Mesendoderm (in vitro differentiated cells): ENCODE results near the gene FAM53B.

Source experiments
- DNase-seq: peaks from one replicate; pipeline ENCODE4 v3.0.0; 2013
- H2AK5ac ChIP-seq: 2 replicates; pipeline ENCODE4 v1.6.1; 2013; ENCODE audit warnings: low read length, inconsistent platforms
- H2BK120ac ChIP-seq: 2 replicates; pipeline ENCODE4 v1.6.1; 2013; ENCODE audit warnings: low read depth, mild to moderate bottlenecking, low read length, moderate library complexity, mixed read lengths
- H2BK15ac ChIP-seq: replicated peaks from 2 replicates; pipeline ENCODE4 v1.6.1; 2013; ENCODE audit warnings: low read depth, mild to moderate bottlenecking, moderate library complexity
- H2BK5ac ChIP-seq: 2 replicates; pipeline ENCODE4 v1.6.1; 2013; ENCODE audit warnings: low read length, inconsistent platforms
- H3K18ac ChIP-seq: 2 replicates; pipeline ENCODE4 v1.6.1; 2013; ENCODE audit warnings: mild to moderate bottlenecking, low read length, mixed read lengths
- H3K23ac ChIP-seq: one replicate; pipeline ENCODE4 v1.6.1; 2013; ENCODE audit warnings: low read length
- H3K27ac ChIP-seq: 2 replicates; pipeline ENCODE4 v1.5.1; 2013; ENCODE audit warnings: low read depth, mild to moderate bottlenecking, inconsistent platforms, low read length, moderate library complexity
- H3K27me3 ChIP-seq: 2 replicates; pipeline ENCODE4 v1.6.1; 2013; ENCODE audit warnings: low read length, control low read depth, mild to moderate bottlenecking, inconsistent platforms; ENCODE audit not compliant: insufficient read depth, poor library complexity
- H3K36me3 ChIP-seq: 2 replicates; pipeline ENCODE4 v1.6.1; 2013; ENCODE audit warnings: low read length, inconsistent platforms; ENCODE audit not compliant: control insufficient read depth, insufficient read depth
- H3K4ac ChIP-seq: one replicate; pipeline ENCODE4 v1.6.1; 2013; ENCODE audit warnings: low read depth, mild to moderate bottlenecking, low read length, moderate library complexity
- H3K4me1 ChIP-seq: 2 replicates; pipeline ENCODE4 v1.6.1; 2013; ENCODE audit warnings: low read depth, low read length, inconsistent platforms; ENCODE audit not compliant: control insufficient read depth
- H3K4me2 ChIP-seq: 2 replicates; pipeline ENCODE4 v1.6.1; 2013; ENCODE audit warnings: low read length
- H3K4me3 ChIP-seq: 2 replicates; pipeline ENCODE4 v1.5.1; 2013; ENCODE audit warnings: mild to moderate bottlenecking, low read length
- H3K56ac ChIP-seq: one replicate; pipeline ENCODE4 v1.6.1; 2013; ENCODE audit warnings: low read length
- H3K79me1 ChIP-seq: 2 replicates; pipeline ENCODE4 v1.6.1; 2013; ENCODE audit warnings: low read length, inconsistent platforms
- H3K79me2 ChIP-seq: 2 replicates; pipeline ENCODE4 v1.6.1; 2013; ENCODE audit warnings: mild to moderate bottlenecking, low read length; ENCODE audit not compliant: control insufficient read depth, insufficient read depth
- H3K9ac ChIP-seq: 2 replicates; pipeline ENCODE4 v1.6.1; 2013; ENCODE audit warnings: low read length, inconsistent platforms
- H4K5ac ChIP-seq: one replicate; pipeline ENCODE4 v1.6.1; 2013; ENCODE audit warnings: low read length
- H4K8ac ChIP-seq: one replicate; pipeline ENCODE4 v1.6.1; 2013; ENCODE audit warnings: low read depth, mild to moderate bottlenecking, control low read depth, low read length, moderate library complexity
- WGBS: extraction: QIAGEN DNeasy Blood & Tissue Kit; methylation state at CpG from one replicate; pipeline ENCODE4 v1.1.7; 2013; ENCODE audit warnings: low lambda C conversion rate, missing lambda C conversion rate; ENCODE audit not compliant: insufficient coverage; ENCODE audit errors: extremely low coverage; 5-methylcytosine and 5-hydroxymethylcytosine counted together

Gene FAM53B

DNA sequence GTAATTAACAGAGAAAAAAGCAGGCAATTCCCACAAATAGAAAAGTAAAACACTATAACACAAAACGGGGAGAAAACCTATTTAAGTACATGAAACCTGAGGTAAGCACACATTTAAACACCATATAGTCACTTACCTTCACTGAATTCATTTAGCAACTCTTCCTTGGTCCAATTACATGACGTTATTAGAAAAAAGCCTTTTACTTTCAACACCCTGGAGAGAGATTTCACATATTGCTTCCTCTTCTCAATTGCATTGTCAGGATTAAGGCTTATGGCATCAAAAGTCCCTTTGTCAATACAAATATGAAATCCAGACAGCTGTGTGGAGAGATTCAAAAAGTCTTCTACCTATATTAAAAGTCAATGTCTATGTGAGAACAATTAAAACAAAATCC lies 21.1 kb upstream of the FAM53B start:
- no peak for DNase-seq
- WGBS = no CpG with 5 or more reads among the region's 2 CpGs
- Histone ChIP-seq H3K4me3 (no peak overlapping the region), H3K4me1 (no peaks in the 10 kb centered on the region), H3K36me3 (peaks cover under 1% of the 10 kb centered on the region), H3K79me1 (no peaks in the 10 kb centered on the region), H3K4ac (no peak overlapping the region), H2AK5ac (no peak overlapping the region), H3K4me2 (no peak overlapping the region), H3K18ac (no peak overlapping the region), H2BK120ac (no peak overlapping the region), H3K56ac (no peak overlapping the region), H4K5ac (no peak overlapping the region), H2BK5ac (no peak overlapping the region), H3K79me2 (no peaks in the 10 kb centered on the region), H3K27me3 (no peaks in the 10 kb centered on the region), H3K23ac (no peak overlapping the region), H4K8ac (no peak overlapping the region), H3K9ac (no peak overlapping the region), H2BK15ac (no peak overlapping the region), H3K27ac (no peak overlapping the region)

- H2BK120ac ChIP-seq = no peak overlapping the region
- no peak overlapping the region for H2BK15ac ChIP-seq
- H3K4me1 ChIP-seq = no peaks in the 10 kb centered on the region
- H4K8ac ChIP-seq = no peak overlapping the region
- H3K36me3 ChIP-seq = peaks cover 1% of the 10 kb centered on the region
- no peak overlapping the region for H3K4me3 ChIP-seq
- no peak overlapping the region for H4K5ac ChIP-seq
- no peaks in the 10 kb centered on the region for H3K79me1 ChIP-seq
- no peaks in the 10 kb centered on the region for H3K79me2 ChIP-seq
- H2AK5ac ChIP-seq = no peak overlapping the region
- no peak overlapping the region for H3K9ac ChIP-seq
- H3K4ac ChIP-seq = no peak overlapping the region
- H2BK5ac ChIP-seq = no peak overlapping the region
- no CpG with 5 or more reads among the region's 1 CpG for WGBS
- no peak overlapping the region for H3K18ac ChIP-seq
- no peak for DNase-seq
- H3K23ac ChIP-seq = no peak overlapping the region
- no peak overlapping the region for H3K27ac ChIP-seq
- H3K56ac ChIP-seq = no peak overlapping the region
- no peak overlapping the region for H3K4me2 ChIP-seq
- H3K27me3 ChIP-seq = no peaks in the 10 kb centered on the region
Measured at GRCh38 chr10:124763267-124763666, 19.1 kb upstream of the FAM53B start.

GRCh38 chr10:124762281-124762680 lies 18.1 kb upstream of the FAM53B start:
- H2BK120ac ChIP-seq = no peak overlapping the region
- no peak overlapping the region for H4K5ac ChIP-seq
- H4K8ac ChIP-seq = no peak overlapping the region
- H3K79me2 ChIP-seq = no peaks in the 10 kb centered on the region
- H2AK5ac ChIP-seq = no peak overlapping the region
- no peak overlapping the region for H3K9ac ChIP-seq
- H2BK15ac ChIP-seq = no peak overlapping the region
- no peak overlapping the region for H2BK5ac ChIP-seq
- H3K4ac ChIP-seq = no peak overlapping the region
- H3K36me3 ChIP-seq = peaks cover 1% of the 10 kb centered on the region
- H3K79me1 ChIP-seq = no peaks in the 10 kb centered on the region
- no peak overlapping the region for H3K4me2 ChIP-seq
- no peak overlapping the region for H3K23ac ChIP-seq
- no peak for DNase-seq
- no peaks in the 10 kb centered on the region for H3K4me1 ChIP-seq
- no peak overlapping the region for H3K27ac ChIP-seq
- no CpG with 5 or more reads among the region's 5 CpGs for WGBS
- no peak overlapping the region for H3K4me3 ChIP-seq
- no peaks in the 10 kb centered on the region for H3K27me3 ChIP-seq
- H3K56ac ChIP-seq = no peak overlapping the region
- H3K18ac ChIP-seq = no peak overlapping the region

- H3K27ac ChIP-seq = no peak overlapping the region
- H4K5ac ChIP-seq = no peak overlapping the region
- H3K18ac ChIP-seq = no peak overlapping the region
- no peak overlapping the region for H2AK5ac ChIP-seq
- no peak overlapping the region for H3K56ac ChIP-seq
- H3K23ac ChIP-seq = no peak overlapping the region
- H3K4me1 ChIP-seq = no peaks in the 10 kb centered on the region
- no peaks in the 10 kb centered on the region for H3K79me2 ChIP-seq
- H3K4me2 ChIP-seq = no peak overlapping the region
- peaks cover 3% of the 10 kb centered on the region for H3K79me1 ChIP-seq
- no peak overlapping the region for H3K4me3 ChIP-seq
- no CpG with 5 or more reads among the region's 5 CpGs for WGBS
- DNase-seq = no peak
- H2BK120ac ChIP-seq = no peak overlapping the region
- H3K36me3 ChIP-seq = peaks cover 3% of the 10 kb centered on the region
- no peak overlapping the region for H2BK15ac ChIP-seq
- H3K4ac ChIP-seq = no peak overlapping the region
- no peaks in the 10 kb centered on the region for H3K27me3 ChIP-seq
- no peak overlapping the region for H2BK5ac ChIP-seq
- H3K9ac ChIP-seq = no peak overlapping the region
- H4K8ac ChIP-seq = no peak overlapping the region
Measured at GRCh38 chr10:124756156-124756903, 12.2 kb upstream of the FAM53B start.

DNA sequence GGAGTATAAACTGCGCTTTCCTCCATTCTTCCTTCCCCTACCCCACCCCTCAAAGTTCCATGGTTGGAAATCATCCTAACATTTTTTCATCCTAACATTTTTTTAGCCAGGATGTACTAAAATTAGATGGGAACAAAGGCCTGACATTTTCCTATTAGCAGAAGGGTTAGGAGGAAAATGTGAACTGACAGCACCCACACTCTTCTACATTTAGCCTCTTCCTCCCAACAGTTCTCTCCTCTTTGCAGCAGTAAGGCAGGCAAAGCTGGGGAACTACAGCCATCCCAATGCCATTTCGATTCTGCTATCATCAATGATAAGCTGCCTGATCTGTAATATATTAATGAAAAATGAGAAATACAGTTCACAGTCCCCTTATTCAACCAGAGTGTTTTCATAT lies 11.4 kb upstream of the FAM53B start:
- H3K27ac ChIP-seq = no peak overlapping the region
- H3K4me1 ChIP-seq = no peaks in the 10 kb centered on the region
- H3K79me2 ChIP-seq = no peaks in the 10 kb centered on the region
- DNase-seq = no peak
- H3K79me1 ChIP-seq = peaks cover 3% of the 10 kb centered on the region
- H4K5ac ChIP-seq = no peak overlapping the region
- H3K56ac ChIP-seq = no peak overlapping the region
- no peak overlapping the region for H3K18ac ChIP-seq
- H2BK5ac ChIP-seq = no peak overlapping the region
- H2BK15ac ChIP-seq = no peak overlapping the region
- H3K36me3 ChIP-seq = peaks cover 3% of the 10 kb centered on the region
- no peak overlapping the region for H3K4me2 ChIP-seq
- no peak overlapping the region for H3K9ac ChIP-seq
- no peak overlapping the region for H2AK5ac ChIP-seq
- no peak overlapping the region for H2BK120ac ChIP-seq
- no peak overlapping the region for H3K4ac ChIP-seq
- no peak overlapping the region for H3K23ac ChIP-seq
- H4K8ac ChIP-seq = no peak overlapping the region
- no CpG with 5 or more reads among the region's 2 CpGs for WGBS
- no peaks in the 10 kb centered on the region for H3K27me3 ChIP-seq
- H3K4me3 ChIP-seq = no peak overlapping the region

DNA sequence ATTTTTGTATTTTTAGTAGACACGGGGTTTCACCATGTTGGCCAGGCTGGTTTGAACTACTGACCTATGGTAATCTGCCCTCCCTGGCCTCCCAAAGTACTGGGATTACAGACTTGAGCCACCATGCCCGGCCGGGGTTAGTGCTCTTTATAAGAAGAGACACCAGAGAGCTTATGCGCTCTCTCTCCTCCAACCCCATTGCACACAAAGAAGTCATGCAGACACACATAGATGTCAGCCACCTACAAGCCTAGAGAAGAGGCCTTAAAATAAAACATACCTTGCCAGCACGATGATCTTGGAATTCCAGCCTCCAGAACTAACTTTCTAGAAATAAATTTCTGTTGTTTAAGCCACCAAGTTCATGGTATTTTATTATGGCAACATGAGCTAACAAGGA lies 10.0 kb upstream of the FAM53B start:
- WGBS = no CpG with 5 or more reads among the region's 5 CpGs
- Histone ChIP-seq H2BK5ac (no peak overlapping the region), H4K5ac (no peak overlapping the region), H2AK5ac (no peak overlapping the region), H4K8ac (no peak overlapping the region), H3K4me3 (no peak overlapping the region), H3K9ac (no peak overlapping the region), H2BK15ac (no peak overlapping the region), H3K23ac (no peak overlapping the region), H3K79me1 (peaks cover 3% of the 10 kb centered on the region), H3K79me2 (no peaks in the 10 kb centered on the region), H3K4me2 (no peak overlapping the region), H2BK120ac (no peak overlapping the region), H3K4me1 (no peaks in the 10 kb centered on the region), H3K4ac (no peak overlapping the region), H3K18ac (no peak overlapping the region), H3K56ac (no peak overlapping the region), H3K27me3 (no peaks in the 10 kb centered on the region), H3K36me3 (peaks cover 1% of the 10 kb centered on the region), H3K27ac (no peak overlapping the region)
- no peak for DNase-seq
